PFSK-1 (cell line): ENCODE measurements around the gene ACSS2.

ENCODE experiments used
- POLR2AphosphoS5 ChIP-seq: IDR thresholded peaks from 2 replicates; pipeline ENCODE4 v1.6.1; 2012; ENCODE audit warnings: low read depth, mild to moderate bottlenecking, control low read depth, low read length, moderate library complexity
- TAF1 ChIP-seq: IDR thresholded peaks from 2 replicates; pipeline ENCODE4 v1.6.1; 2012; ENCODE audit warnings: low read length, control low read depth, borderline replicate concordance; ENCODE audit not compliant: insufficient read depth

- TF ChIP-seq TAF1: no peak
- no peak for TF ChIP-seq POLR2AphosphoS5
Measured at GRCh38 chr20:34948030-34948429, 71.6 kb downstream of the ACSS2 start.
